GM19023 (cell line): ENCODE measurements around the gene MAK.
"Not testable (repeated sequence)": the region's sequence is repeated elsewhere in the genome, so short reads cannot be mapped to it uniquely, and the experiment has no call there.

Source experiments
- ATAC-seq: cut with Tn5 transposase; IDR thresholded peaks from one replicate; pipeline ENCODE4 v1.9.1; 2021; ENCODE audit warnings: mild to moderate bottlenecking, moderate library complexity; ENCODE audit not compliant: unreplicated experiment

The MAK gene

GRCh38 chr6:10854922-10855632, 16.7 kb upstream of the MAK start:
- ATAC-seq = no peak

DNA sequence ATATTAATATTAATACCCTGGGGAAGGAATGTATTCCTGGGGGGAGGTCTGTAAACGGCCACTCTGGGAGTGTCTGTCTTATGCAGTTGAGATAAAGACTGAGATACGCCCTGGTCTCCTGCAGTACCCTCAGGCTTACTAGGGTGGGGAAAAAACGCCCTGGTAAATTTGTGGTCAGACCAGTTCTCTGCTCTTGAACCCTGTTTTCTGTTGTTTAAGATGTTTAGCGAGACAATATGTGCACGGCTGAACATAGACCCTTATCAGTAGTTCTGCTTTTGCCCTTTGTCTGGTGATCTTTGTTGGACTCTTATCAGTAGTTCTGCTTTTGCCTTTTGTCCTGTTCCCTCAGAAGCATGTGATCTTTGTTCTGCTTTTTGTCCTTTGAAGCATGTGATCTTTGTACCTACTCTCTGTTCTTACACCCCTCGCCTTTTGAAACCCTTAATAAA, 15.5 kb upstream of the MAK start:
- ATAC-seq = not testable (repeated sequence)

- ATAC-seq = no peak
Observed at GRCh38 chr6:10852361-10852960, 14.1 kb upstream of the MAK start.

DNA sequence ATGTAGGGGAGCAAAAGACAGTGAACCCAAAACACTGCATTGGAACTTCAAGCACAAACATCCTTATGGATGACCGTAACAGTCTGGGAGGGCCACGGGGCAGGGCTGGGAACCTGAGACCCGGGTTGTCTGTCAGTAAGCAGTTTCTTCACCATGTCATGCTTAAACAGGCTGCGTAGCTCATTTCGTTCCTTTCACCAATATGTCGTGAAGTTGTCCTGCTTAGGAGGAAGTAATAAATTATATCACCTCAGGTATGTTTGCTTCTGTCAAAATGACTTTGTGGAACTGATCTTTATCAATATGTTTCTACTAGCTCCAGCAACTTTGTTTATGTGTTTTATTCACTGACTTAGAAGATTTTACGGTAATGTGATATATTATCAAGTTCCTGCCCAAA, 12.4 kb upstream of the MAK start:
- ATAC-seq = no peak

- no peak for ATAC-seq
Observed at GRCh38 chr6:10849901-10850300, 11.6 kb upstream of the MAK start.

DNA sequence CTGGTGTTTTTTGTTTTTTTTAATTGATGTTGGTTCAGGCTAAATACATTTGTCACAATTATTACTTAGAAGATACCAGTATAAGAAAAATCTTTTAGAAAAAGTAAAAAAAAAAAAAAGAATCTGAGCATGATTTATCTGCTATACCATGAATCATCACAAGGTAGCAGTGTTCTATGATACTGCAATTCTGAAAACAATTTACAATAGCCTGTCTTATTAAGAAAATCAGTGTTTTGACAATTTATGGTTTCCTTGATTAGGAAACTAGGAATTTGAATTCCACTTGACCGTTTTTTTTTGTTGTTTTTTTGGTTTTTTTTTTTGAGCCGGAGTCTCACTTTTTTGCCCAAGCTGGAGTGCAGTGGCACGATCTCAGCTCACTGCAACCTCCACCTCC, 9.3 kb upstream of the MAK start:
- no peak for ATAC-seq

GRCh38 chr6:10843554-10843953, 5.2 kb upstream of the MAK start:
- no peak for ATAC-seq

DNA sequence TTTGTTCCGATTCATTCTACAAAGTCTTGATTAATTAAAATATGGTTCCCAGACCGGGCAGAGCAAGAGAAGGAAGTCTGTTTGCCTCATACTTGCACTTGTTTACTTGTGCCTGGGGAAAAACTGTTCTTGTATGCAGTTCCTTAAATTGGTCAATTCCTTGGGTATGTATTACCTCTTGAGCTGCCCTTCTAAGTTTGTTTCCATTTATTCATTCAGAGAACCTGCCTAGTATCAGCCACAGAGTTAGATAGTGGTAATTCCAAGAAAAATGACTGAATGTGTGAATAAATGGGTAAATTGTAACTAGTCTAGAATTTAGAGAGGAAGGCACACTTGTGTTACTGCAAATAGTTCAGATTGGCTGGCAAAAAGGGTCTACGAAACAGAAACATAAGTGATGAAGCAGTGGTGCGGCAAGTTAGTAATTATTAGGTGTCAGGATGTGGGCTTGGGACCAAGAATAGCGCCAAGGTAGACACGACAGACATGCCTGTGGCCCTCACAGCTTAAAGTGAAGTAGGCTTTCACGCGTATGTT, 525 bp upstream of the MAK start:
- peak; percentile 48 for ATAC-seq

GRCh38 chr6:10837622-10837994, 731 bp downstream of the MAK start:
- no peak for ATAC-seq

GRCh38 chr6:10837009-10837621, 1.2 kb downstream of the MAK start:
- no peak for ATAC-seq

DNA sequence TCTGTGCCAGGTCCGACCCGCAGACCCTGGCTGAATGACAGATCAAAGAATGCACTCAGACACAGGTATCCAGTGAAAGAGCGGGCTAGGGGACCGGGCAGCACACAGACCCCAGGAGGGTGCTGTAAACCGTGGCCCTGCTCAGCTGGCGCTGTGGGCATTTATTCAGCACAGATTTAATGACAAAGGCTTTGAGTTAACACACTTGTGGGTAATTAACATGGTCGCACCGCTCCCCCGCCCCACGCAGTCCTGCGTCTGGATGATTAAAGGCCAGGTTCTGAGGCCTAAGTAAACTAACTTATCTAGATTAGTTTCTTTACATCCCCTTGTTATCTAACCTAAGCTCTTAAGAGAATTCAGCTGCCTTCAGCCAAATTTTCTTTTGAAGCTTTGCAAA, 3.5 kb downstream of the MAK start:
- no peak for ATAC-seq

- ATAC-seq = no peak
Observed at GRCh38 chr6:10831609-10832008, 6.7 kb downstream of the MAK start.

DNA sequence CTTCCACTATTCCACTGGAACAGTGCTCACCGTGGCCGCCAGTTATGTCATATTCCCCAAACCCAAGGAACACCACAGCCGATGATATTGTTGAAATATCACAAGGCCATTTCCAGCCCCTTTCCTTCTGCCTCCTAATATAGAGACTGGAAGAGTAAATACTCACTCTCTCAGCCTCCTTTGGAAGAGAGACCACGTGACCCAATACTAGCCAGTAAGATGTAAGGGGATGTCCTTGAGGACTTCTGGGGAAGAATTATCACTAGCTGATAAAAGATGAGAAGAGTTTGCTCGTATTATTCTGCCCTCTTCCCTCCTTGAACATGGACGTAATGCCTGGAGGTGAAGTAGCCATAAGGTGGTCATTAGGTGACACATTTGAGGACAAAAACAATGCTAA, 13.5 kb downstream of the MAK start:
- no peak for ATAC-seq

DNA sequence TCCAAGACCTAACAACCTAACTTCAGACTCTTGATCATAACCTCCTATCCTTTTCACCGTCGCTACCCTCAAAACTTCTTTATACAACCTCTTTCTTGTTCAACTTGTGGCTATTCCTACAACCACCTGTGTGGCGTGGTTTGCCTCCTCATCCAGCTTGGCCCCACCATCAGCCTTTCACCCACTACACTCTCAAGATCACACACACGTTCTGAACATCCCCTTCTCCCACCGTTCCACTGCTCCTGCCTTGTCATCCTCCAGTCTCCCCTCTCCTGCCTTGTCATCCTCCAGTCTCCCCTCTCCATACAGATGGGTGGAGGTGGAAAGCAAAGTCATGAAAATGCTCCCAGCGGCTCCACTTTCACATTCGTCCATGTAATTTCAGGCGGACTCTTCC, 14.0 kb downstream of the MAK start:
- no peak for ATAC-seq

GRCh38 chr6:10814176-10814575, 24.2 kb downstream of the MAK start:
- not testable (repeated sequence) for ATAC-seq

DNA sequence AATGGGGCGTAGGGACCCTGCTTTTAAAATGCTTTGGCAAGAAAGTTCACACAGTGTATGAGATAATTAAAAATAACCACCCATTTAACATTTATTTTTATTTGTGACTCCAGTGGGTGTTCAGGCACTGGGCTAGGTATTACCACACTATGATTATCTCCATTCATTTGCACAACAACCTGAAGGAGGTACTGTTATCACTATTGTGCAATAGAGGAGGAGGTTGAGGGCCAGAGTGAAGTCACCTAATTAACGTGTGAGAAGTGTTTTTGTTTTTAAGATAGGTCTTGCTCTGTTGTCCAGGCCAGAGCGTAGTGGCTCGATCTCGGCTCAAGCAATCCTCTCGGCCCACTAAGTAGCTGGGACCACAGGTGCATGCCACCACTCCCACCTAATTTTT, 29.2 kb downstream of the MAK start:
- ATAC-seq = no peak

GRCh38 chr6:10808376-10808775, 30.0 kb downstream of the MAK start:
- ATAC-seq = no peak

DNA sequence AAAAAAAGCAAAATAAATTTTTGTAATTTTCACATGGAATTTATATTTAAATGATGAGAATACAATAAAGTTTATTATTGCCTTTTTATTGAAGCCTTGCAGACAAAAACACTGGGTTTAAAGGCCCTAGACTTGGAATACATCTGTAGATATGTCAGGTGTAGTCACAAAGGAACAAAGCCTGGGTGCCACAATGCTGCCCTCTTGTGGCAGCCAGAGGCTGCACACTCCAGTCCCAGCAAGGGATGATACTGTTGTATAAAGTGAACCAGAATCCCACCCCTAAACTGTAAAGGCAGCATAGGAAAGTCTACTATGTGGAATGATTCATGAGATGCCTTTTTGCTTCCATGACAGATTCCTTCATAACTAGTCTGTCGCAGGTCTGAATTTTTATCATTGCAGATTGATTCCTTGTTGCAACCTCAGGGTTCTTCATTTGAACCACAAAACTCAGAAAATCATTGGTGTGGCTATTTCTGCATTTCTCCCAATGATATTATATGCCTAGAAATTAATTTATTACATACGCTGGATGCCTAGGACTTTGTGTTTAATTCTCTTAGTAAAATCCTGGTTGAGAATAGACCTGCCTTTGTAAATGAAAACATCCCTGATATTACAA, 37.0 kb downstream of the MAK start:
- peak; percentile 91 for ATAC-seq

DNA sequence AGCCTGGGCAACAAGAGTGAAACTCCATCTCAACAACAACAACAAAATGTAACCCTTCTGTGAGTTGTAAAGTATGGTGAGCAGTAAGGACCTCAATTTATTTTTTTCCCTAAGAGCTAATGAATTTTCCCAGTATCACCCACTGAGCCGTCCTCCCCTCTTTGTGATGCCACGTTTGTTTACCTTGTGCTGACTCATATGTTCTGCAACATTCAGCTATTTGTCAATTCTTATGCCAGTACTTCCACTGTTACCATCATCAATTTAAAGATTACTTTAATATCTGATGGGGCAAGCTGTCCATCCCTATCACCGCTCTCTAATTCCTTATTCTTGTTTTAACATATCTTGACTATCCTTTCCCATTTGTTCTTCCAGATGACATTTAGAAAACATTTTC, 37.5 kb downstream of the MAK start:
- no peak for ATAC-seq

DNA sequence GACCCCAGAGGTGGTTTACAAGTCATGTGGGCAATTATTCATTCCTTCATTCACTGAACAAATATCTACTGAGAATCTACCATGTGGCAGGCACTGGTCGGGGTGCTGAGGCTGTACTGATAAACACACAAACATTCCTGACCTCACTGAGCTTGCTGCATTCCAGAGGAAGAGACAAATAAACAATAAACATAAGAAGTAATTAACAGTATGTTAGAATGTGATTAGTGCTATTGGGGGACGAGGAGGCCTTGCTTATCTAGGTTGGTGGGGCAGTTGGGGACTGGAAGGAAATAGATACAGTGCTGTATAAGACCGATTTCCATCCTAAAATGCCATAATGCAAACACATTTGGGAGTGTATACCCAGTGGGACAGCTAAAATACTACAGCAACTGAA, 44.1 kb downstream of the MAK start:
- ATAC-seq = no peak

DNA sequence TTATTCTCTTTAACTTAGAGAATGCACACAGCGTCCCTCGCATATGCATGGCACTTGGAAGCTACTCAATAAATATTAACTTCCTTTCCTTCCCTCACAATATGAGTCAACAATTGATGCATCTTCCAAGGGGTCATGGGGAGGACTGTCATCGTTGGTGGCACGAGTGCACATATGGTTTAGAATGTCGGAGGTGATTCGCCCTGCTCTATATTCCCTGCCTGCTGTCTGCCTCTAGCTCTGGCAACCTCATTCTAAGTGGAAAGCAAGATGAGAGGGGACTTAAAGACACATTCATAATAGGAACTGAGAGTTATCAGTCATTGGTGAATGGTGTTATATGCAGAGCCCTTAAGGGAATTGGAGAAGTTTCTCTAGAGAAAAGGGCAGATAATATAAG, 44.6 kb downstream of the MAK start:
- ATAC-seq = no peak

DNA sequence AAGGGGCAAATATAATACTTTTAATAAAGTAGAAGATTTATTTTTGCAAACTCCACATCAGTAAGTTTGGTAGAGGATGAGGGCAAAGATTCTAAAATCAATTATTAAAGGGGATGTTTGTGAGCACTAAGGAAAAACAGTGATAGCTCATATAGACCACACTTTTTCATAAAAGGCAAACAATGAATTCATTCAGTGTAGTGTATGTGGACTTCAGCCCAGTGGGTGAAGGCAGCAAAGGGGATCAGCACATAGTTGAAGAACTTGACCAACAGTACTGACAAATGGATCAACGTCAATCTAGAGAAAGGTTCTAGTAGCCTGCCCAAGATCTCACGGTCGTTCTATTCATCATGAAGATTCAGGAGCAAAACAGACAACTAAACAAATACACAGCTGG, 45.3 kb downstream of the MAK start:
- ATAC-seq = no peak
